Stimulated activated CD4-positive, alpha-beta T cell treated with anti-CD3 and anti-CD28 coated beads, TNF-alpha, amount 100 ng/mL, for 4 hours (primary cell): Measurements from ENCODE around the gene ANGPTL8.
A peak's percentile ranks its signal among the peaks of the same experiment; 100 is the strongest.

Experiments used
- DNase-seq, 3 experiments: peaks; one replicate each; pipeline ENCODE4 v3.0.0-alpha.2; 2020; ENCODE audit warnings: low read depth in 3 of 3

Gene ANGPTL8

DNA sequence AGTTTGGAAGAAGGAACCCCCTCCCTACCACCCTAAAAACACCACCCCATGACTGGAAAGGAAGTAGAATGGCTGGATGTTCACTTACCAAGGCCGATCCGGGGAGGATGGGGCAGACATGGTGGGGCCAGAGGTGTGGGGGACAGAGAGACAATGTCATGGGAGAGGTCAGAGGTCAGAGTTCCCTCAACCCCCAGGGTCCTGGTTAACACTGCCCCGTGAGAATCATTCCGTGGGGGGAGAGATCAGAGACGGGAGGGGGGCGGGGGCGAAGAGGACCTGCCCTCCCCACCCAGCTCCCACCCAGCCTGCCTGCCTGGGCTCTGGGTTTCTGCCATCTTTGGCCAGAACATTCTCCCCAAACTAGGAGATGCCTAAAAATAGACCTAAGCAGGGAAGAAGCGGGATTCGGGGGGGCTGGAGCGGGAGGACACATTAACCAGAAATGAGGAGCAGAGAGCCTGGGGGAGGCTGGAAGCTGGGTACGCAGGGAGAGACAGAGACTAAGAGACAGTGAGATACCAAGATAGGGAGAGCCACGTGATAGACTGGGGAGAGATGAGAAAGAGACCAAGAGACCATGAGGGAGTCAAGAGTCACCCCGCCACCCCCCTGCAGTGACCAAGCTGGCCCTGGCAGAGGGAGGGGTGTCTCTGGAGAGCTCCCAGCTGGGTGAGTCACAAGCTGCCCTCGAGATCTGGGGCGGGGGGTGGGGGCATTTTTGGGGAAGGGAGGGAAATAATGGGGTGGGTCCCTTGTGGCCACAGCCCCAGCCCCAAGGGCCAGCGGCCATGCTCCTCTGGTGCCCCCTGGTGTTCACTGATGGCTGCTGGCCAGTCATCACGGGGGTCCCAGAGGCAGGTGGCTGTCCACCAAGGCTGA lies 36.0 kb upstream of the ANGPTL8 start:
- peak in 2 of 3 experiments; percentile 9 to 24 for DNase-seq

- no peak for DNase-seq
Observed at GRCh38 chr19:11204076-11204602, 35.3 kb upstream of the ANGPTL8 start.

GRCh38 chr19:11204943-11205349 lies 34.5 kb upstream of the ANGPTL8 start:
- DNase-seq = no peak

DNA sequence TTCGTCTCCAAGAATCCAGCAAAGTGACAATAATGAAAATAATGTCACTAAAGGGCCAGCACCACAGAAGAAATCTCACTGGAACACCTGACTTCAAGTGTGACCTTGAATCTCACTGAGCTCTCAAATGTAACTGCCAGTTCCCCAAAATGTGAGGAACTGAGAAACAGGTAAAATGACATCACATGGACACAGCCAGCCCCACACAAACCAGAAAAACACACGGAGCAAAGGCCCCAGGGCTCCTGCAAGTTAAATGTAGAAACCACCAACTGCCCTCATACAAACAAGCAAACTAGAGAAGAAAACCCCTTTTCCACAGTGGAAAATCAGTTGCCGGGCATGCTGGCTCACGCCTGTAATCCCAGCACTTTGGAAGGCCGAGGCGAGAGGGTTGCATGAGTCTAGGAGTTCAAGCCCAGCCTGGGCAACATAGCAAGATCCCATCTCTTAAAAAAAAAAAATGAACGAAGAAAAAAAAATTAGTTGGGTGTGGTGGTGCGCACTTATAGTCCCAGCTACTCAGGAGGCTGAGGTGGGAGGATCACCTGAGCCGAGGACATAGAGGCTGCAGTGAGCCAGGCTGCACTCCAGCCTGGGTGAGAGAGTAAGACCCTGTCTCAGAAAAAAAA lies 33.4 kb upstream of the ANGPTL8 start:
- DNase-seq = no peak

GRCh38 chr19:11208561-11209471 lies 30.6 kb upstream of the ANGPTL8 start:
- DNase-seq = no peak

DNA sequence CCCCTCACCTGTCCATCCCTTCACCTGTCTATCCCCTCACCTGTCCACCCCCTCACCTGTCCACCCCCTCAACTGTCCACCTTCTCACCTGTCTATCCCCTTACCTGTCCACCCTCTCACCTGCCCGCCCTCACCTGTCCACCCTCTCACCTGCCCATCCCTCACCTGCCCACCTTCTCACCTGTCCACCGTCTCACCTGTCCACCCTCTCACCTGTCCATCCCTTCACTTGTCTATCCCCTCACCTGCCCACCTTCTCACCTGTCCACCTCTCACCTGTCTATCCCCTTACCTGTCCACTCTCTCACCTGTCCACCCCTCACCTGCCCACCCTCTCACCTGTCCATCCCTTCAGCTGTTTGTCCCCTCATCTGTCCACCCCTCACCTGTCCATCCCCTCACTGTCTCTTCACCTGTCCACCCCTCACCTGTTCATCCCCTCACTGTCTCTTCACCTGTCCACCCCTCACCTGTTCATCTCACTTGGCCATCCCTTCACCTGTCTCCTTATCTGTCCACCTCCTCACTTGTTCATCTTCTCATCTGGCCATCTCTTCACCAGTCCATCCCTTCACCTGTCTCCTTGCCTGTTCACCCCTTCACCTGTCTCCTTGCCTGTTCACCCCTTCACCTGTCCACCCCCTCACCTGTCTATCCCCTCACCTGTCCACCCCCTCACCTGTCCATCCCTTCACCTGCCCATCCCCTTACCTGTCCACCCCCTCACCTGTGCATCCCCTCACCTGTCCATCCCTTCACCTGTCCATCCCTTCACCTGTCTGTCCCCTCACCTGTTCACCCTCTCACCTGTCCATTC lies 29.4 kb upstream of the ANGPTL8 start:
- no peak for DNase-seq

DNA sequence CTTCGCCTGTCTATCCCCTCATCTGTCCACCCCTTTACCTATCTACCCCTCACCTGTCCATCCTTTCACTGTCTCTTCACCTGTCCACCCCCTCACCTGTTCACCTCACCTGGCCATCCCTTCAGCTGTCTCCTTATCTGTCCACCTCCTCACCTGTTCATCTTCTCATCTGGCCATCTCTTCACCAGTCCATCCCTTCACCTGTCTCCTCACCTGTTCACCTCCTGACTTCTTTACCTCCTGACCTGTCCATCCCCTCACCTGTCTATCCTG lies 28.8 kb upstream of the ANGPTL8 start:
- no peak for DNase-seq

- no peak for DNase-seq
Observed at GRCh38 chr19:11214387-11214786, 25.0 kb upstream of the ANGPTL8 start.

- no peak for DNase-seq
Observed at GRCh38 chr19:11221082-11221598, 18.3 kb upstream of the ANGPTL8 start.

GRCh38 chr19:11223200-11223599 lies 16.2 kb upstream of the ANGPTL8 start:
- no peak for DNase-seq

DNA sequence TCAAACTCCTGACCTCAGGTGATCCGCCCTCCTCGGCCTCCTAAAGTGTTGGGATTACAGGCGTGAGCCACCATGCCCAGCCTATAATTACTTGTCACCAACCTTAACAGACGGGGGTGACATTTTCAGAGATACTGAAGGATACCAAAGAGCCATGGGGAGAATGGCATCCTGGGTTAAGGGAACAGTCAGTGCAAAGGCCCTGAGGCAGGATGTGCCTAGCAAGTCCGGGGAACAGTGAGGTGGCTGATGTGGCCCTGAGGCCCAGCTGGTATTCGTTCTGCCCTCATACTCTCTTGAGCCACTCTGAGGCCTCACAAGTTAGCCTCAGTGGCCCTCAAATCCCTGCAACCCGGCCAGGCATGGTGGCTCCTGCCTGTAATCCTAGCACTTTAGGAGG lies 15.0 kb upstream of the ANGPTL8 start:
- DNase-seq = no peak

DNA sequence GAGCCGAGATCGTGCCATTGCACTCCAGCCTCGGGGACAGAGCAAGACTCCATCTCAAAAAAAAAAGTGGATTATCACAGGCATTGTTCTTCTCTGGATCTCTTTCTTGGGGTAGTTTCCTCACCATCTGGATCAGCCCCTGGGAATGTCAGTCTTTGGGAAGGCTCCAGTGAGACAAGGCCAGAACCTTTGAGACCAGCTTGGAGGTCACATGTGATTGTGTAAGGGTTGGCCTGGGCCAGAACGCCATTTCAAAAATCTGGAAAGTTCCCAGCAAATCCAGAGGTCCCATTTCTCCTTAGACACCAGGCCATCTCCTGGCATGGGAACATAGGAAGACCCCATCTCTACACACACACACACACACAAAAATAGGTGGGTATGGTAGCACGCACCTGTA lies 14.2 kb upstream of the ANGPTL8 start:
- no peak for DNase-seq

DNA sequence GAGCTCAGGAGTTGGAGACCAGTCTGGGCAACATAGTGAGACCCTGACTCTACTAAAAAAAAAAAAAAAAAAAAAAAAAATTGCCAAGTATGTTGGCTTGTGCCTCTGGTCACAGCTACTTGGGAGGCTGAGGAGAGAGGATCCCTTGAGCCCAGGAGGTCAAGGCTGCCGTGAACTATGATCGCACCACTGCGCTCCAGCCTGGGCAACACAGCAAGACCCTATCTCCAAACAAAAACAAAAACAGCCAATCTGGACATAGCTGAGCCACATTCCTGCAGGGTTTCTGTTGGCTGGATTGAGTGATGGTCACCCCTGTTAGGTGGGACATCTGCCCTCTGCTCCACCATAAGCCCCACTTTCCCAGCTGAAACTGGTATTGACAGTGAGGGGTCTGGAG lies 13.6 kb upstream of the ANGPTL8 start:
- no peak for DNase-seq

GRCh38 chr19:11226716-11227166 lies 12.7 kb upstream of the ANGPTL8 start:
- DNase-seq = no peak

DNA sequence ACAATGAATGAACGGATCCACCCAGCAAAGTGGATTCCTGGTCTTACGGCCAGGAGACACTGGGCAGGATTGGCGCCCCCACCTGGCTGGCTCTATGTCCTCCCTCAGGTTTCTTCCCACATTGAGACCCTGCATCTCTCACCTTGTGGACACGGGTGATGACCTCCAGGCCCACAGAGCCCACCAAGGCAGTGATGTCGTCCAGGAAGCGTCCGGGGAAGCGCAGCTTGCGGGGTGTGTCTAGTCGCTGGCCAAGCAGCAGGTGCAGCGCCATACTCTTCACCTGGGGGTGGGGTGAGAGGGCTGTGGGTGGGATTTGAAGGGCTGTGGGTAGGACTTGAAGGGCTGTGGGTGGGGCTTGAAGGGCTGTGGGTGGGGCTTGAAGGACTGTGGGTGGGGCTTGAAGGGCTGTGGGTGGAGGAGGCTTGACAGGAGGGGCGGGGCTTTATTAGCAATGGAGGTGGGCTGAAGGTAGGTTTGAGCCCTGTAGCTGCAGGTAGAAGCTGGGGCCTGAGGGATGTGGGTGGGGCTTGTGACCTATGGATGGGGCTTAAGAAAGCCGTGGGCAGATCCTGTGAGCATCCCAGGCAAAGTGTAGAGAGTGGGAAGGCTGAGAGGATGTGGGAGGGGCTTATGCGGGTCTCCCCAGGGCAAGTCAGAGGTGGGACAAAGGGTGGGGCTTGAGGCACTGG lies 12.1 kb upstream of the ANGPTL8 start:
- DNase-seq = no peak

- DNase-seq = no peak
Observed at GRCh38 chr19:11230621-11231386, 8.6 kb upstream of the ANGPTL8 start.

DNA sequence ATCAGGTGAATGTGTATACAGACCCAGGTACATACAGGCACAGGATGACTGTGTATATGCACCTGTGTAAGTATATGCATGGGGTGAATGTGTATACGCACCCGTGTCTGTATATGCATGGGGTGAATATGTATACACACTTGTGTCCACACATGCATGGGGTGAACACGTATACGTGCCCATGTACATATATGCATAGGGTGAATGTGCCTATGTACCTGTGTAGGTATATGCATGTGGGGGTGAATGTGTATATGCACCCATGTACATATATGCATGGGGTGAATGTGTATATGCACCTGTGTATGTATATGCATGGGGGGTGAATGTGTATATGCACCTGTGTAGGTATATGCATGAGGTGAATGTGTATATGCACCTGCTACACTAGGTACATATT lies 6.9 kb upstream of the ANGPTL8 start:
- no peak for DNase-seq

GRCh38 chr19:11233073-11233472 lies 6.3 kb upstream of the ANGPTL8 start:
- DNase-seq = no peak

GRCh38 chr19:11234486-11235075 lies 4.8 kb upstream of the ANGPTL8 start:
- DNase-seq = no peak
